AG10803 (cell line): ENCODE measurements around the gene PPP4R2.

Experiments used
- DNase-seq: peaks from one replicate; pipeline ENCODE4 v3.0.0; 2010; ENCODE audit warnings: low read depth
- H3K4me3 ChIP-seq: 2 replicates; pipeline ENCODE4 v1.5.1; 2011; ENCODE audit warnings: mild to moderate bottlenecking, low read length, control low read depth
- TF ChIP-seq, protein P1 (sequence below): conservative IDR thresholded peaks from 2 replicates; pipeline ENCODE4 v1.5.1; 2011; ENCODE audit warnings: mild to moderate bottlenecking, low read length, control low read depth, inconsistent platforms

The PPP4R2 gene

DNA sequence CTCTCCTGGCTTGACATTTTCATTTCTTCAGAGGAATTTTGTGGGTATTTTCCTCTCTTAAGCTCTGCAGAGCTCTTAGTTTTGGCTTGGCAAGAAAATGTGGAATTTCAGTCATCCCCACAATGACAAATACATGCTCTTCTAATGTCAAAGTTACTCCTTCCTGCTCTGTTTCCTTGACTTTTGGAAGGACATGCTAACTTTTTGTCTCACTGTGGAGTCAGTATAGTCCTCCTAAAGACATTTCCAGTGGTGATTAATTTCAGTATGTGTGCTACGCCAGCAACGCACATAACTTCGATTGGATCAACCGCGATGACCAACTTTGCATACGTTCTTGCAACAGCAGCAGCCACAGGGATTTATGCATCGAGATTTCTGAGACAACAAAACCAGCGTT is 78.2 kb downstream of the PPP4R2 start:
- TF ChIP-seq, protein P1, sequence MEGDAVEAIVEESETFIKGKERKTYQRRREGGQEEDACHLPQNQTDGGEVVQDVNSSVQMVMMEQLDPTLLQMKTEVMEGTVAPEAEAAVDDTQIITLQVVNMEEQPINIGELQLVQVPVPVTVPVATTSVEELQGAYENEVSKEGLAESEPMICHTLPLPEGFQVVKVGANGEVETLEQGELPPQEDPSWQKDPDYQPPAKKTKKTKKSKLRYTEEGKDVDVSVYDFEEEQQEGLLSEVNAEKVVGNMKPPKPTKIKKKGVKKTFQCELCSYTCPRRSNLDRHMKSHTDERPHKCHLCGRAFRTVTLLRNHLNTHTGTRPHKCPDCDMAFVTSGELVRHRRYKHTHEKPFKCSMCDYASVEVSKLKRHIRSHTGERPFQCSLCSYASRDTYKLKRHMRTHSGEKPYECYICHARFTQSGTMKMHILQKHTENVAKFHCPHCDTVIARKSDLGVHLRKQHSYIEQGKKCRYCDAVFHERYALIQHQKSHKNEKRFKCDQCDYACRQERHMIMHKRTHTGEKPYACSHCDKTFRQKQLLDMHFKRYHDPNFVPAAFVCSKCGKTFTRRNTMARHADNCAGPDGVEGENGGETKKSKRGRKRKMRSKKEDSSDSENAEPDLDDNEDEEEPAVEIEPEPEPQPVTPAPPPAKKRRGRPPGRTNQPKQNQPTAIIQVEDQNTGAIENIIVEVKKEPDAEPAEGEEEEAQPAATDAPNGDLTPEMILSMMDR = no peak
- DNase-seq = peak; percentile 85

DNA sequence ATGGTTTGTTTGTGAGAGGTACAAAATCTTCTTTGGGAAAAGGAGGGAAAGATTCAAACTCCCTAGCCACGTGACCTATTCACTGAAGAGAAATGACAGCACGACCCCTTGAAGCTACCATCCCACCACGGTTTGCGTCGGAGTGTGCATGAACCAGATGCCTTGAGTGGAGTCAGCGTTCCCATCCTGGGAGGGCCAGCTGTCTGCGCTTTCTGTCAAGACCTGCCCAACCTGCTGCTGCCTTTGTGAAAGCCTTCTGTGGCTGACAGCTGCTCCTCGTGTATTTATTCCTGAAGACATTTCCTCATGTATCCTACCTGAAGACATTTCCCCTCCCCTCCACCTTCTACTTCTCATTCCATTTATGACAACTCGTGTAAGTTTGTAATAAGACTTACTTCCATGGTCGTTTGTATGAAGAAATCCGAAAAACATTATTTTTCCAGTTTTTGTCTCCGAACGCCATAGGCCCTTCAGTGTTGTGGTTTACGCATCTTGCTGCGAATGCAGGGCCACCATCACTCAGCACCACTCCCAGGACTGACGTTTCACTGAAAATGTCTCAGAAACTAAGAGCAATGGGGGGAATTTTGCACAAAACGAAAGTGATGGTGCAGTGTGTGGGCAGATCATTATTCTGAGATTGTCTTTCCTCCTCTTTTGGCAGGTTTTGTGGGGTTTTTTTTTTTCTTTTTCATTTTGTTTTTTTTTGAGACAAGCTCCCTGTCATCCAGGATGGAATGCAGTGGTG is 83.8 kb downstream of the PPP4R2 start:
- no peak overlapping the region for H3K4me3 ChIP-seq
- TF ChIP-seq, protein P1 = no peak
- DNase-seq = no peak

More for the DNA sequence above, 78.2 kb downstream of the PPP4R2 start:
- no peak overlapping the region for H3K4me3 ChIP-seq

DNA sequence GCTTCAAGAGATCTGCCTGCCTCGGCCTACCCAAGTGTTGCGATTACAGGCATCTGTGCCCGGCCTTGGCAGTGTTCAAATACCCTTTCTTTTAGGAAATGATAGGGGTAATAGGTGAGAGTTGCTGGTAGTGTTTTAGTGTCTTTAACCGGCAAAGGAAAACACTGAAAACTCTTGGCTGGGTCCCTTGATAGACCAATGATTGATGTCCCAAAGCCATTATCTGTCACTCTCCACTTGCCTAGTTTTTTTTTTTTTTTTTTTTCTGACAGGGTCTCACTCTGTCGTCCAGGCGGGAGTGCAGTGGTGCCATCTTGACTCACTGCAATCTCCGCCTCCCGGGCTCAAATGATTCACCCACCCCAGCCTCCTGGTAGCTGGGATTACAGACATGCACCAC is 84.5 kb downstream of the PPP4R2 start:
- no peak for DNase-seq
- TF ChIP-seq, protein P1 = no peak
- no peak overlapping the region for H3K4me3 ChIP-seq

- TF ChIP-seq, protein P1 = no peak
- no peak for DNase-seq
- no peak overlapping the region for H3K4me3 ChIP-seq
Measured at GRCh38 chr3:73084170-73084569, 87.6 kb downstream of the PPP4R2 start.

DNA sequence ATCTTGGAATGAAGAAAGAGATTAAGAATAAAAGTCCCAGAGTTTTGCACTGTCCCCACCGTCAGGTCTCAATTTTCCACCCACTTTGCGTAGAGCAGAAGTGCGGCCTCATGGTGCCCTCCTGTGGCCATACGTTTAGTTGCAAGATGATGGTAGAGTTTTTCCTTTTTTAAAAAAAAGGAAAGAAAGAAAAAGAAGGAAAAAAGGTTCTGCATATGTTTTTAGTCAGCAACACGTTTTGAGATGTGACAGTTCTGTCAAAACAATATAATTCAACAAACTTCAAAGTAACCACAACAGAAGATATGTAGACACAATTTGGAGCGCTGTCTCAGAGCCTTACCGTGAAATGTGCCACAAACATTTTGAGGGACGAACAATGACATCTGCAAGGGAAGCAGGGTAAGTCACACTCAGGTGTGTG is 89.5 kb downstream of the PPP4R2 start:
- DNase-seq = peak; percentile 43
- no peak overlapping the region for H3K4me3 ChIP-seq
- TF ChIP-seq, protein P1 = peak; percentile 83

DNA sequence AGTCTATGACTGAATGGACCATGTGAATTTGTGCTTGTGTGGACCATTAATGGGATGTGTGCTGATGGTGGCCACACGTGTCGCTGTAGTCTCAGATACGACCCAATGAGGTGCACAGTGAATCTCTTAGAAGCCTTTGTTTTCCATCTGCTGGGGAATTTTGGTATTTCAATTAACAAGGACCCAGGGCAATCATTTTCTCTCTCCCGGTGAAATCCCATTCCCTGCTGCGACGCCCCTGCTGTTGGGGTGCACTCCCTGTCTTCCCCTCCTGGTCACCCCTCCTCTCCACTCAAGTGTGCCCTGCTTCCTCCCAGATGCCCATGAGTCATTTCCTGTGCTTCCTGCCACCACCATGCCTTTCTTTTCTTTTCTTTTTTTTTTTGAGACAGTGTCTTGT is 97.5 kb downstream of the PPP4R2 start:
- TF ChIP-seq, protein P1 = no peak
- peak; percentile 18 for DNase-seq
- H3K4me3 ChIP-seq = no peak overlapping the region

- H3K4me3 ChIP-seq = no peak overlapping the region
- DNase-seq = no peak
- TF ChIP-seq, protein P1 = no peak
Measured at GRCh38 chr3:73094951-73095350, 98.3 kb downstream of the PPP4R2 start.
